GM12878 (cell line): ENCODE measurements around the gene CHMP1A. TPM values are rescaled to one million over a fixed set of nuclear protein-coding genes. Genes with fewer than 3 reads are reported as not detected.

Experiments
- ATAC-seq: fragments of 200-7000 bp; cut with Tn5 transposase; 3 replicates; pipeline ENCODE4 v1.9.1; 2020; ENCODE audit warnings: mild to moderate bottlenecking, moderate library complexity
- BruUV-seq: library from RNA; stranded (reverse); fragments of 400-500 nt; replicated peaks from 2 replicates; lab custom pipeline; 2021; lab: Mats Ljungman, UMichigan
- CTCF ChIA-PET: fragments of 300-600 bp; sonication (Branson Sonifier 250); formaldehyde crosslinking; extraction: SDS; loops from one replicate; lab custom pipeline; 2021; ENCODE audit warnings: inconsistent platforms; lab: Yijun Ruan, JAX
- POLR2A ChIA-PET: fragments of 350-600 bp; formaldehyde crosslinking; extraction: SDS; loops from one replicate; lab custom pipeline; 2021; ENCODE audit warnings: inconsistent platforms; lab: Charles Lee
- RAD21 ChIA-PET: fragments of 300-600 bp; sonication (Branson Sonifier 250); formaldehyde crosslinking; loops from one replicate; lab custom pipeline; 2023; ENCODE audit warnings: antibody characterized with exemption; ENCODE audit not compliant: unreplicated experiment; lab: Charles Lee
- SMC1A ChIA-PET: fragments of 300-600 bp; sonication (Branson Sonifier 250); formaldehyde crosslinking; loops from one replicate; lab custom pipeline; 2023; ENCODE audit not compliant: unreplicated experiment, uncharacterized antibody; lab: Charles Lee
- DNase-seq: peaks from one replicate; pipeline ENCODE4 v3.0.0-alpha.2; 2011; ENCODE audit warnings: low read depth, low spot score
- FAIRE-seq: peaks from 3 replicates; lab custom pipeline; 2011; peaks lifted over from hg19 to GRCh38; lab: Jason Lieb, UNC
- H2AFZ ChIP-seq: 2 replicates; pipeline ENCODE4 v1.6.0; 2011; ENCODE audit warnings: low read depth, low read length, control low read depth; ENCODE audit not compliant: control insufficient read depth
- H3K27ac ChIP-seq: 2 replicates; pipeline ENCODE4 v1.5.1; 2011; ENCODE audit warnings: control low read depth; ENCODE audit not compliant: control insufficient read depth, insufficient read depth
- H3K27me3 ChIP-seq, 2 experiments: replicated peaks in 1 of 2; 2 replicates each; pipeline versions ENCODE4 v1.6.0 to v1.6.1; 2011; ENCODE audit warnings: low read length in 1 of 2; ENCODE audit not compliant: control insufficient read depth in 2 of 2, insufficient read depth in 2 of 2
- H3K36me3 ChIP-seq, 2 experiments: 2 replicates each; pipeline ENCODE4 v1.5.1; 2011; ENCODE audit warnings: low read length in 1 of 2; ENCODE audit not compliant: control insufficient read depth in 2 of 2, insufficient read depth in 2 of 2
- H3K4me1 ChIP-seq: 2 replicates; pipeline ENCODE4 v1.6.1; 2011; ENCODE audit warnings: mild to moderate bottlenecking, low read length, moderate library complexity, mixed read lengths; ENCODE audit not compliant: control insufficient read depth, insufficient read depth
- H3K4me2 ChIP-seq: 2 replicates; pipeline ENCODE4 v1.6.0; 2011; ENCODE audit warnings: control low read depth; ENCODE audit not compliant: control insufficient read depth, insufficient read depth
- H3K4me3 ChIP-seq: fragments of 200-600 bp; sonication (generic); 2 replicates; pipeline ENCODE4 v1.5.1; 2016
- H3K79me2 ChIP-seq: 2 replicates; pipeline ENCODE4 v1.6.0; 2011; ENCODE audit warnings: low read length; ENCODE audit not compliant: control insufficient read depth, insufficient read depth
- H3K9ac ChIP-seq: 2 replicates; pipeline ENCODE4 v1.8.0; 2011; ENCODE audit warnings: low read length, control low read depth, mixed read lengths; ENCODE audit not compliant: control insufficient read depth, insufficient read depth
- H3K9me3 ChIP-seq: replicated peaks from 3 replicates; pipeline ENCODE4 v1.5.1; 2011; ENCODE audit warnings: mild to moderate bottlenecking, low read length; ENCODE audit not compliant: control insufficient read depth, insufficient read depth
- H4K20me1 ChIP-seq: 2 replicates; pipeline ENCODE4 v1.6.0; 2011; ENCODE audit not compliant: control insufficient read depth, insufficient read depth
- BACH1 ChIP-seq: fragments of 450-650 bp; IDR thresholded peaks from 2 replicates; pipeline ENCODE4 v1.6.1; 2017; ENCODE audit warnings: mild to moderate bottlenecking, borderline replicate concordance
- BHLHE40 ChIP-seq, 2 experiments: fragments of 450-650 bp in 1 of 2; IDR thresholded peaks; 2 replicates each; pipeline ENCODE4 v1.6.1; 2011 to 2017; ENCODE audit warnings: low read depth in 2 of 2, borderline replicate concordance in 1 of 2, improper control_type of control experiment in 1 of 2, low read length in 1 of 2, mild to moderate bottlenecking in 1 of 2
- EZH2 ChIP-seq: IDR thresholded peaks from 2 replicates; pipeline ENCODE4 v1.6.1; 2012; ENCODE audit warnings: low read depth, mild to moderate bottlenecking, control low read depth, inconsistent platforms, low read length, borderline replicate concordance; ENCODE audit not compliant: control insufficient read depth
- GABPA ChIP-seq: IDR thresholded peaks from 2 replicates; pipeline ENCODE4 v1.6.1; 2014; ENCODE audit warnings: antibody characterized with exemption, low read depth, mild to moderate bottlenecking, inconsistent platforms
- POLR2AphosphoS2 ChIP-seq: IDR thresholded peaks from 2 replicates; pipeline ENCODE4 v1.6.1; 2011; ENCODE audit warnings: low read depth, mild to moderate bottlenecking, low read length, improper control_type of control experiment, moderate library complexity
- SREBF2 ChIP-seq: IDR thresholded peaks from 2 replicates; pipeline ENCODE4 v1.6.1; 2012; ENCODE audit warnings: mild to moderate bottlenecking, low read length
- STAT3 ChIP-seq: IDR thresholded peaks from 2 replicates; pipeline ENCODE4 v1.6.1; 2011; ENCODE audit warnings: low read depth, low read length, improper control_type of control experiment
- SUZ12 ChIP-seq: fragments of 200-600 bp; sonication (generic); IDR thresholded peaks from one replicate; pipeline ENCODE4 v1.6.1; 2018; ENCODE audit warnings: antibody characterized with exemption, mild to moderate bottlenecking; ENCODE audit not compliant: unreplicated experiment
- WGBS: methylation state at CpG from one replicate; pipeline ENCODE4 v1.1.6; 2016; ENCODE audit warnings: low lambda C conversion rate; ENCODE audit not compliant: insufficient replicate concordance, insufficient coverage; ENCODE audit errors: missing lambda C conversion rate; 5-methylcytosine and 5-hydroxymethylcytosine counted together
- in situ Hi-C: fragments of 300-500 bp; cut with MboI; formaldehyde crosslinking; loops from 9 replicates; pipeline ENCODE4 v1.14.3; 2018; ENCODE audit warnings: mixed read lengths
- intact Hi-C: fragments of 100-400 bp; cut with micrococcal nuclease; formaldehyde crosslinking; loops from one replicate; pipeline ENCODE4 v1.14.2; 2022; ENCODE audit not compliant: unreplicated experiment
- polyA plus RNA-seq, 11 experiments: library from polyadenylated mRNA; depleted of rRNA in 4 of 11; unstranded in 6 of 11; stranded (reverse) in 5 of 11; fragments of >200 nt; fragmentation: Nextera tagmentation in 4 of 11; fragmentation: Illumina TruSeq in 1 of 11; extraction: Ambion mirVana in 4 of 11; extraction: Trizol in 1 of 11; gene quantifications; 1 replicate in 1 of 11; 2 replicates in 10 of 11; pipeline versions ENCODE4 v1.2.1 to v1.2.3, GENCODE V29; 2011 to 2016; ENCODE audit warnings: inconsistent platforms in 2 of 11, missing spikeins in 2 of 11, low read depth in 1 of 11
- total RNA-seq, 4 experiments: library from RNA; depleted of rRNA in 3 of 4; stranded (reverse); fragments of >200 nt in 3 of 4; fragmentation: Illumina TruSeq in 1 of 4; extraction: Trizol in 1 of 4; gene quantifications; 2 replicates each; pipeline versions ENCODE4 v1.2.1 to v1.2.3, GENCODE V29; 2013 to 2021
- TF ChIP-seq, protein P1 (sequence below): IDR thresholded peaks from 2 replicates; pipeline ENCODE4 v1.6.1; 2012; ENCODE audit warnings: low read length, inconsistent platforms
- TF ChIP-seq, protein P2 (sequence below): IDR thresholded peaks from 2 replicates; pipeline ENCODE4 v1.6.1; 2012; ENCODE audit warnings: mild to moderate bottlenecking, low read depth, low read length

The CHMP1A gene
- total and polyA plus RNA-seq, 10 of the 15 experiments (the other 5 are each of a cell fraction or from before 2014, with no cell fraction given), result 1.0 to 86.7 (median 54.7) TPM

DNA sequence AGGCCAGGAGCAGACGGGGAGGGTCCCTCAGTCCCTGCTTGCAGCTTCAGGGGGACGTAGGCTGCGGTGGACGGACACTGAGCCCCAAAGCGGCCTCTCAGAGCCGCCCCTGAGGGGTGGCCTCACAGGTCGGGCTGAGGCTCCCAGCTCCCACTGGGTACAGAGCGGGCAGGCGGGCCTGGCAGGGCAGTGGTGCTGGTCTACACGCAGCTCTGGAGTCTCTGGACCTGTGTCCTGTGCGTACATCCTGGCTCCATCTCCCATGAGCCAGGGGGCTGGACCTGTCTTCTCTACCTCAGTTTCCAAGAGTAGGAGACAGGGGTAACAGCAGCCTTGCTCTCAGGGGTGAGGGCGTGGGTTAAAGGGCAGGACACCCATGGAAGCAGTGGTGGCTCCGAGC is 42.3 kb downstream of the CHMP1A start:
- intact Hi-C loops, result no loop called here
- Histone ChIP-seq H3K79me2 (no peaks in the 10 kb centered on the region), H3K36me3 (no peaks in the 10 kb centered on the region), H3K9me3 (no peaks in the 10 kb centered on the region), H3K9ac (no peak overlapping the region), H3K4me2 (no peak overlapping the region), H3K27me3 (no peaks in the 10 kb centered on the region), H3K4me1 (no peaks in the 10 kb centered on the region)
- POLR2A ChIA-PET, result no interaction called here
- FAIRE-seq (no peak), DNase-seq (no peak), ATAC-seq (no peak; the same call in 1 of the 3 replicates)
- WGBS, result 58% methylated on average over 12 of the region's 13 CpGs
- CTCF ChIA-PET, result interaction anchor here (1.0 to 1.7 kb wide), 7 partner anchors 13 to 250 kb away, joined by 3 to 6 read pairs (median 4); no protein-coding TSS in a partner anchor
- BruUV-seq, result no TSS peak
- RAD21 ChIA-PET, result no interaction called here
- SMC1A ChIA-PET, result interaction anchor here (1.3 kb wide), 2 partner anchors 85 to 245 kb away, joined by 3 read pairs; no protein-coding TSS in a partner anchor
- TF ChIP-seq BACH1 (no peak), GABPA (no peak), SUZ12 (no peak), POLR2AphosphoS2 (no peak), BHLHE40 (IDR thresholded peaks at IDR 0.05; ENCODE audit: borderline replicate concordance in 1 of 2, low read depth in 2 of 2, low read length in 1 of 2) (no peak), STAT3 (no peak), EZH2 (no peak), SREBF2 (no peak)
- TF ChIP-seq, protein P1, sequence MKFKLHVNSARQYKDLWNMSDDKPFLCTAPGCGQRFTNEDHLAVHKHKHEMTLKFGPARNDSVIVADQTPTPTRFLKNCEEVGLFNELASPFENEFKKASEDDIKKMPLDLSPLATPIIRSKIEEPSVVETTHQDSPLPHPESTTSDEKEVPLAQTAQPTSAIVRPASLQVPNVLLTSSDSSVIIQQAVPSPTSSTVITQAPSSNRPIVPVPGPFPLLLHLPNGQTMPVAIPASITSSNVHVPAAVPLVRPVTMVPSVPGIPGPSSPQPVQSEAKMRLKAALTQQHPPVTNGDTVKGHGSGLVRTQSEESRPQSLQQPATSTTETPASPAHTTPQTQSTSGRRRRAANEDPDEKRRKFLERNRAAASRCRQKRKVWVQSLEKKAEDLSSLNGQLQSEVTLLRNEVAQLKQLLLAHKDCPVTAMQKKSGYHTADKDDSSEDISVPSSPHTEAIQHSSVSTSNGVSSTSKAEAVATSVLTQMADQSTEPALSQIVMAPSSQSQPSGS, result no peak
- TF ChIP-seq, protein P2, sequence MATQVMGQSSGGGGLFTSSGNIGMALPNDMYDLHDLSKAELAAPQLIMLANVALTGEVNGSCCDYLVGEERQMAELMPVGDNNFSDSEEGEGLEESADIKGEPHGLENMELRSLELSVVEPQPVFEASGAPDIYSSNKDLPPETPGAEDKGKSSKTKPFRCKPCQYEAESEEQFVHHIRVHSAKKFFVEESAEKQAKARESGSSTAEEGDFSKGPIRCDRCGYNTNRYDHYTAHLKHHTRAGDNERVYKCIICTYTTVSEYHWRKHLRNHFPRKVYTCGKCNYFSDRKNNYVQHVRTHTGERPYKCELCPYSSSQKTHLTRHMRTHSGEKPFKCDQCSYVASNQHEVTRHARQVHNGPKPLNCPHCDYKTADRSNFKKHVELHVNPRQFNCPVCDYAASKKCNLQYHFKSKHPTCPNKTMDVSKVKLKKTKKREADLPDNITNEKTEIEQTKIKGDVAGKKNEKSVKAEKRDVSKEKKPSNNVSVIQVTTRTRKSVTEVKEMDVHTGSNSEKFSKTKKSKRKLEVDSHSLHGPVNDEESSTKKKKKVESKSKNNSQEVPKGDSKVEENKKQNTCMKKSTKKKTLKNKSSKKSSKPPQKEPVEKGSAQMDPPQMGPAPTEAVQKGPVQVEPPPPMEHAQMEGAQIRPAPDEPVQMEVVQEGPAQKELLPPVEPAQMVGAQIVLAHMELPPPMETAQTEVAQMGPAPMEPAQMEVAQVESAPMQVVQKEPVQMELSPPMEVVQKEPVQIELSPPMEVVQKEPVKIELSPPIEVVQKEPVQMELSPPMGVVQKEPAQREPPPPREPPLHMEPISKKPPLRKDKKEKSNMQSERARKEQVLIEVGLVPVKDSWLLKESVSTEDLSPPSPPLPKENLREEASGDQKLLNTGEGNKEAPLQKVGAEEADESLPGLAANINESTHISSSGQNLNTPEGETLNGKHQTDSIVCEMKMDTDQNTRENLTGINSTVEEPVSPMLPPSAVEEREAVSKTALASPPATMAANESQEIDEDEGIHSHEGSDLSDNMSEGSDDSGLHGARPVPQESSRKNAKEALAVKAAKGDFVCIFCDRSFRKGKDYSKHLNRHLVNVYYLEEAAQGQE, result no peak
- TF ChIP-seq, all 136 proteins: peak for 0
- Histone ChIP-seq H2AFZ (no peak overlapping the region), H4K20me1 (no peaks in the 10 kb centered on the region), H3K4me3 (no peak overlapping the region), H3K27ac (no peak overlapping the region)
- in situ Hi-C loops, result no loop called here
